Fibroblast of villous mesenchyme (primary cell): ENCODE results near the gene BSND. TPM values are rescaled to one million over a fixed set of nuclear protein-coding genes. Genes with fewer than 3 reads are reported as not detected.

ENCODE experiments used
- DNase-seq: peaks from one replicate; pipeline ENCODE4 v3.0.0-alpha.2; 2010; ENCODE audit warnings: low read depth
- H3K4me3 ChIP-seq: 2 replicates; pipeline ENCODE4 v1.5.1; 2011; ENCODE audit warnings: low read depth, mild to moderate bottlenecking, low read length
- CTCF ChIP-seq: IDR thresholded peaks from 2 replicates; pipeline ENCODE4 v1.5.1; 2012; ENCODE audit warnings: low read depth, mild to moderate bottlenecking, low read length; ENCODE audit not compliant: insufficient read depth
- total RNA-seq: library from RNA; depleted of rRNA; stranded (reverse); fragments of >200 nt; gene quantifications from 2 replicates; pipeline ENCODE4 v1.2.3, GENCODE V29; 2012

Gene BSND
- total RNA-seq, 1 donor = not detected

- DNase-seq = peak; percentile 21
- no peak for TF ChIP-seq CTCF
- H3K4me3 ChIP-seq = peak within 1 kb of the TSS; percentile 30
These were observed 40.8 kb downstream of the BSND start, which contains the start of gene PCSK9 for GRCh38 chr1:55039342-55040082. Gene PCSK9, plus strand, starts transcription at chr1:55039548. Its CDS starts 290 bp downstream, at chr1:55039838.

- no peak for DNase-seq
- peak overlapping the region; percentile 30 for H3K4me3 ChIP-seq
- TF ChIP-seq CTCF = no peak
These were observed 41.6 kb downstream of the BSND start for GRCh38 chr1:55040083-55040932.

- DNase-seq = no peak
- H3K4me3 ChIP-seq = no peak overlapping the region
- no peak for TF ChIP-seq CTCF
These were observed 42.3 kb downstream of the BSND start for GRCh38 chr1:55040933-55041494.

GRCh38 chr1:55041613-55042012, 42.9 kb downstream of the BSND start:
- no peak overlapping the region for H3K4me3 ChIP-seq
- no peak for DNase-seq
- no peak for TF ChIP-seq CTCF

- no peak for DNase-seq
- TF ChIP-seq CTCF = no peak
- H3K4me3 ChIP-seq = no peak overlapping the region
These were observed 44.3 kb downstream of the BSND start for GRCh38 chr1:55043011-55043410.

- TF ChIP-seq CTCF = no peak
- no peak overlapping the region for H3K4me3 ChIP-seq
- no peak for DNase-seq
These were observed 45.0 kb downstream of the BSND start for GRCh38 chr1:55043726-55044125.
